Glomerular visceral epithelial cell (primary cell): Measurements from ENCODE around the gene UTY.
"Not testable (repeated sequence)": the region's sequence is repeated elsewhere in the genome, so short reads cannot be mapped to it uniquely, and the experiment has no call there.

Experiments used
- DNase-seq: peaks from one replicate; pipeline ENCODE4 v3.0.0-alpha.2; 2016; ENCODE audit errors: extremely low spot score

UTY gene

DNA sequence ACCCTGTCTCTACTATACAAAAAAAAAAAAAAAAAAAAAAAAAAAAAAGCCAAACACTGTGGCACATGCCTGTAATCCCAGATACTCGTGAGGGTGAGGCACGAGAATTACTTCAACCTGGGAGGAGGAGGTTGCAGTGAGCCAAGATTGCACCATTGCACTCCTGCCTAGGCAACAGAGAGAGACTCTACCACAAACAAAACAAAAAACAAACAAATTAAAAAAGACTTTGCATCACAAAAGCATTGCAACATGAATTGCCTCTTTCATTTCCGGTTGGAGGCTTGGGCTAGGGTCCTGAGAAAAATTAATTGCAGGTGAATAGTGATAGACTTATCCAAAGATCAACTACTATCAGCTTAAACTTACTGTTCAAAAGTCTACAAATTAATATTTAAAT, 180.4 kb downstream of the UTY start:
- no peak for DNase-seq

DNA sequence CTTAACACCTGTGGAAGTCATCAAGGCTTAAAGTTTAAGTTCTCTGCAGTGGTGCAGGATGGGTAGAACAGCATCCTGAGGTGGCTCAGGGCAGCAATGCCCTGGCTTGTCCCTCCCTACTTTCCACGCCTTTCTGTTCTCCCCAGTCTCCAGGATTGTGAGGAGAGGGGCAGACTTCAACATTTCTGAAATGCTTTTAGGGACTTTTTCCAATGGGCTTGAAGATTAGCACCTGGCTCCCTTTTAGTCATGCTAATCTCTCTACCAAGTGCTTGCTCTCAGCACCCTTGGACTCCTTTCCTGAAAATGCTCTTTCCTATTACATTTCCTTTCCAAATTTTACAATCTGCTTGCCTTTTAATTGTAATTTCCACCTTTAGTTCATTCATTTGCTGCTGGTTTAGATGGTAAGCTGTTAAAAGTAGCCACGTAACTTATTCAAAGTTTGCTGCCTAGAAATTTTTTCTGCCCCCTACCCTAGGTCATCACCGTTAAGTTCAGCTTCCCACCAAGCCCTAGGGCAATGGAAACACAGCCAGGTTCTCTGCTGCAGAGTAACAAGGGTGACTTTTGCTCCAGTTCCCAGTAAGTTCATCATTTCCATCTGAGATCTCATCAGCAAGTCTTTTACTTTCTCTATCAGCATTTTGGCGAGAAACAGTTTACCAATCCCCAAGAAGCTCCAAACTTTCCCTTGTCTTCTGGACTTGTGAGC, 183.5 kb downstream of the UTY start:
- DNase-seq: no peak

GRCh38 chrY:13295026-13295425, 184.8 kb downstream of the UTY start:
- no peak for DNase-seq

GRCh38 chrY:13291199-13291598, 188.6 kb downstream of the UTY start:
- DNase-seq: no peak

GRCh38 chrY:13282151-13283054, 197.4 kb downstream of the UTY start:
- peak; percentile 70 for DNase-seq

- no peak for DNase-seq
Observed at GRCh38 chrY:13279561-13279960, 200.3 kb downstream of the UTY start.

DNA sequence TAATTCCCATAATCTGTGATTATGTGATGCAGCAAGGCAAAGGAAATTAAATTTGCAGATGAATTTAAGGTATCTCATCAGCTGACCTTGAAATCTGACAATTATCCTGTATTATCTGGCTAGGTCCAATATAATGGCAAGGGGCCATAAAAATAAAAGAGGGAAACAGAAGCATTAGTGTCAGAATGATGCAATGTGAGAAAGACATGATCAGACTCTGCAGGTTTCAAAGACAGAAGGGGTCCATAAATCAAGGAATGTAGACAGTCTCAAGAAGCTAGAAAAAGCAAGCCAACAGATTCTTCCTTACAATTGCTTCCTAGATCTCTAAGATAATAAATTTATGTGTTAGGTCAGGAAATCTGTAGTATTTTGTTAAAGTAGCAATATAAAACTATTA, 208.1 kb downstream of the UTY start:
- no peak for DNase-seq

DNA sequence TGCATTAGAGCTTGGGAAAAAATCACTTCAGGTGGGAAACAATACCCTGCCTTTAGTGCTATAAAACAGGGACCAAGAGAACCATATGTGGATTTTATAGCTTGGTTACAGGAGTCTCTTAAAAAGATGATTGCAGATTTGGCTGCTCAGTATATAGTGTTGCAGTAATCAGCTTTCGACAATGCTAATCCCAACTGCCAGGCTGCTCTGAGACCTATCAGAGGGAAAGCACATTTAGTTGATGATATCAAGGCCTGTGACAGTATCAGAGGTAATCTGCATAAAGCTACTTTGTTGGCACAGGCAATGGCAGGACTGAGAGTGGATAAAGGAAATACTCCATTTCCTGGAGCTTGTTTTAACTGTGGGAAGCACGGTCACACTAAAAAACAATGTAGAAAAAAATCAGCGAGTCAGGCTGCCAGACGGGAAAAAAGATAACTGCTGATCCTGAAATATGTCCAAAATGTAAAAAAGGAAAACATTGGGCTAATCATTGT, 225.8 kb downstream of the UTY start:
- DNase-seq: not testable (repeated sequence)

GRCh38 chrY:13250421-13250820, 229.4 kb downstream of the UTY start:
- no peak for DNase-seq

DNA sequence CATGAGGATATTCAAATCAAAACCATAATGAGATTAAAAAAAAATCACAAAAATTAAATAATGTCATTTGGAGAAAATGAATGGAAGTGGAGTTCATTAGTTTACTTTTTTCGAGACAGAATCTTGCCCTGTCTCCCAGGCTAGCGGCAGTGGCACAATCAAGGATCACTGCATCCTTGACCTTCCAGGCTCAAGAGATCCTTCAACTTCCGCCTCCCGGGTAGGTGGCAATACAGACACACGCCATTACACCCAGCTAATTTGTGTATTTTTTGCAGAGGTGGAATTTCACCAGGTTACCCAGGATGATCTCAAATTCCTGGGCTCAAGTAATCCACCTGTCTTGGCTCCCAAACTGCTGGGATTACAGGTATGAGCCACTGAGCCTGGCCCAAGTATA, 236.1 kb downstream of the UTY start:
- no peak for DNase-seq

- peak; percentile 33 for DNase-seq
Observed at GRCh38 chrY:13233901-13234300, 245.9 kb downstream of the UTY start.

GRCh38 chrY:13233118-13233517, 246.7 kb downstream of the UTY start:
- DNase-seq: no peak

- no peak for DNase-seq
Observed at GRCh38 chrY:13227354-13227953, 252.4 kb downstream of the UTY start.

DNA sequence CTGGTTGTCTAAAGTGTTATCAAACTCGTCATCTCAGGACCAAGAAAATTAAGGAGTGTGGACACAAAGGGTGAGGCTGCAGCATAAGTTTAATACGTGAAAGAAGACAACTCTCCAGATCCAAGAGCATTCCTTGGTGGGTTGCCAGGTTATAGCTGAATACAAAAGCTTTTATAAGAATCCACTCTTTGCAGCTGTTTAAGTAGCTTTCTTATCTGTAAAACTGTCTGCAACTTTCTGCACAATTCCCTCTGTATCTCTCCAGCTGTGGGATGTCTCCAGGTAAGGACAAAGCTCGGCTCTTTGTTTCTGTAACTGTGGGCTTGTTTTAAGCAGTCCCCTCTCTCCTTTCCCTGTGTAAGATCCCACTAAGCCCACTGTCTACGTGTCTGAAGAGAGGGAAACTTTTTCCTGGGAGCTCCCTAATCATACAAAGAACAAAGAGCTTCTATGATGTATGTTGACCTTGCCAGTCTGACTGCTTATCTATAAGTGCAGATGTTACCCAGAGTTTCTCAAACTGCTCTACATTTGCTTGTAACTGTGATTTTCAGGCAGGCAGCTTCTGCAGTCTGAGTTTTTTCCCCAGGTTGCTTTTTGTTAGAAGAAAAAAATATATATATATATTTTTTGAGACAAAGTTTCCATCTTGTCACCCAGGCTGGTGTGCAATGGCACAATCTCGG, 268.7 kb downstream of the UTY start:
- no peak for DNase-seq

- no peak for DNase-seq
Observed at GRCh38 chrY:13205214-13205613, 274.6 kb downstream of the UTY start.
